ENCODE data around the gene PPP2R3A. TPM values are rescaled to one million over a fixed set of nuclear protein-coding genes. Genes with fewer than 3 reads are reported as not detected.

PPP2R3A gene
- total and polyA plus RNA-seq, 12 donors: 2.1 to 23.1 (median 14.3) TPM

GRCh38 chr3:135982922-135983581 lies 17.5 kb downstream of the PPP2R3A start:
- H3K27me3 ChIP-seq: no peaks in the 10 kb centered on the region
- peaks cover 0 to 2% of the 10 kb centered on the region in 2 donors for H3K4me1 ChIP-seq (replicated peaks in 1 of 2)
- H3K4me3 ChIP-seq: no peak overlapping the region
- TF ChIP-seq POLR2A (IDR thresholded peaks at IDR 0.05) (no peak), CTCF (IDR thresholded peaks at IDR 0.05) (no peak)
- H3K27ac ChIP-seq: no peak overlapping the region
- H3K9me3 ChIP-seq (replicated peaks in 1 of 3): no peaks in the 10 kb centered on the region
- 58 to 71% (median 67%) methylated on average over 5 of the region's 5 CpGs for WGBS, 4 donors
- intact Hi-C loops (cut with DNase I): no loop called here
- H3K36me3 ChIP-seq (replicated peaks in 1 of 2): no peaks in the 10 kb centered on the region
- DNase-seq: peak in 1 of 7 donors; percentile 21

GRCh38 chr3:135987661-135988060 lies 22.1 kb downstream of the PPP2R3A start:
- no peak overlapping the region for H3K27ac ChIP-seq
- intact Hi-C loops (cut with DNase I): no loop called here
- H3K4me3 ChIP-seq: no peak overlapping the region
- peaks cover 0 to 2% of the 10 kb centered on the region in 2 donors for H3K4me1 ChIP-seq (replicated peaks in 1 of 2)
- H3K9me3 ChIP-seq (replicated peaks in 1 of 3): no peaks in the 10 kb centered on the region
- TF ChIP-seq CTCF (IDR thresholded peaks at IDR 0.05): no peak
- no peak for TF ChIP-seq POLR2A (IDR thresholded peaks at IDR 0.05)
- no peaks in the 10 kb centered on the region for H3K27me3 ChIP-seq
- DNase-seq: no peak
- no peaks in the 10 kb centered on the region for H3K36me3 ChIP-seq (replicated peaks in 1 of 2)
- 90 to 94% (median 93%) methylated on average over 2 of the region's 2 CpGs for WGBS, 4 donors

- no peaks in the 10 kb centered on the region for H3K36me3 ChIP-seq (replicated peaks in 1 of 2)
- no peaks in the 10 kb centered on the region for H3K9me3 ChIP-seq (replicated peaks in 1 of 3)
- H3K27me3 ChIP-seq: no peaks in the 10 kb centered on the region
- intact Hi-C loops (cut with DNase I): no loop called here
- H3K27ac ChIP-seq: no peak overlapping the region
- DNase-seq: no peak
- TF ChIP-seq POLR2A (IDR thresholded peaks at IDR 0.05) (no peak), CTCF (IDR thresholded peaks at IDR 0.05) (no peak)
- H3K4me1 ChIP-seq (replicated peaks in 1 of 2): no peaks in the 10 kb centered on the region
- 90 to 94% (median 92%) methylated on average over 2 of the region's 2 CpGs for WGBS, 4 donors
- no peak overlapping the region for H3K4me3 ChIP-seq
Measured at GRCh38 chr3:135989242-135989641, 23.7 kb downstream of the PPP2R3A start.

- Histone ChIP-seq H3K27ac (no peak overlapping the region), H3K9me3 (replicated peaks in 1 of 3) (no peaks in the 10 kb centered on the region), H3K4me3 (no peak overlapping the region), H3K4me1 (replicated peaks in 1 of 2) (no peaks in the 10 kb centered on the region), H3K27me3 (no peaks in the 10 kb centered on the region), H3K36me3 (replicated peaks in 1 of 2) (no peaks in the 10 kb centered on the region)
- intact Hi-C loops (cut with DNase I): no loop called here
- TF ChIP-seq POLR2A (IDR thresholded peaks at IDR 0.05) (no peak), CTCF (IDR thresholded peaks at IDR 0.05) (no peak)
- 78 to 96% (median 87%) methylated on average over 4 of the region's 4 CpGs for WGBS, 4 donors
- DNase-seq: no peak
Measured at GRCh38 chr3:135990903-135991302, 25.4 kb downstream of the PPP2R3A start.
